H1 (cell line): ENCODE measurements around the gene STRIP2.

Source experiments
- BRCA1 ChIP-seq: IDR thresholded peaks from 2 replicates; pipeline ENCODE4 v1.6.1; 2012; ENCODE audit warnings: low read depth, low read length, improper control_type of control experiment
- CREB1 ChIP-seq: IDR thresholded peaks from 2 replicates; pipeline ENCODE4 v1.6.1; 2012; ENCODE audit warnings: inconsistent platforms
- EZH2 ChIP-seq: fragments of 200-600 bp; sonication (generic); IDR thresholded peaks from 2 replicates; pipeline ENCODE4 v1.7.1; 2012; ENCODE audit warnings: low read depth, mild to moderate bottlenecking, moderate library complexity, low read length, inconsistent platforms; ENCODE audit not compliant: severe bottlenecking
- HDAC6 ChIP-seq: IDR thresholded peaks from one replicate; pipeline ENCODE4 v1.7.1; 2012; ENCODE audit warnings: low read depth, mild to moderate bottlenecking, inconsistent platforms, low read length, moderate library complexity
- POLR2A ChIP-seq, 2 experiments: IDR thresholded peaks; 1 replicate in 1 of 2; 2 replicates in 1 of 2; pipeline ENCODE4 v1.6.1; 2011; ENCODE audit warnings: low read depth in 2 of 2, low read length in 2 of 2, mild to moderate bottlenecking in 2 of 2; ENCODE audit errors: control extremely low read depth in 1 of 2
- POU5F1 ChIP-seq: IDR thresholded peaks from 2 replicates; pipeline ENCODE4 v1.6.1; 2011; ENCODE audit warnings: low read depth, mild to moderate bottlenecking, low read length, moderate library complexity
- SRF ChIP-seq: IDR thresholded peaks from 2 replicates; pipeline ENCODE4 v1.6.1; 2011; ENCODE audit warnings: mild to moderate bottlenecking, low read depth, low read length, moderate library complexity
- SUZ12 ChIP-seq: fragments of 200-600 bp; sonication (generic); IDR thresholded peaks from 2 replicates; pipeline ENCODE4 v1.6.1; 2012; ENCODE audit warnings: mild to moderate bottlenecking, inconsistent platforms, low read length, moderate library complexity, mixed read lengths

GRCh38 chr7:129405527-129405926, 28.7 kb upstream of the STRIP2 start:
- TF ChIP-seq SUZ12: no peak
- no peak for TF ChIP-seq BRCA1
- no peak for TF ChIP-seq SRF
- no peak for TF ChIP-seq POLR2A (IDR thresholded peaks at IDR 0.05; ENCODE audit: control extremely low read depth in 1 of 2, low read depth in 2 of 2, low read length in 2 of 2)
- no peak for TF ChIP-seq EZH2
- no peak for TF ChIP-seq POU5F1
- no peak for TF ChIP-seq HDAC6
- no peak for TF ChIP-seq CREB1
